GM23248 (cell line): ENCODE results near the gene WFIKKN2. TPM values are rescaled to one million over a fixed set of nuclear protein-coding genes. Genes with fewer than 3 reads are reported as not detected.
A peak's percentile ranks its signal among the peaks of the same experiment; 100 is the strongest.

ENCODE experiments used
- DNase-seq: peaks from one replicate; pipeline ENCODE4 v3.0.0-alpha.2; 2015
- H2AFZ ChIP-seq: fragments of 200-600 bp; sonication (generic); 2 replicates; pipeline ENCODE4 v1.6.1; 2016; ENCODE audit warnings: antibody characterized with exemption
- H3F3A ChIP-seq: fragments of 200-600 bp; sonication (generic); 2 replicates; pipeline ENCODE4 v1.6.1; 2016; ENCODE audit warnings: mild to moderate bottlenecking, antibody characterized with exemption, mixed run types; ENCODE audit not compliant: insufficient read depth
- H3K27ac ChIP-seq: fragments of 200-600 bp; sonication (generic); 2 replicates; pipeline ENCODE4 v1.5.1; 2016; ENCODE audit warnings: mild to moderate bottlenecking
- H3K27me3 ChIP-seq: fragments of 200-600 bp; sonication (generic); replicated peaks from 2 replicates; pipeline ENCODE4 v1.6.1; 2016; ENCODE audit warnings: mild to moderate bottlenecking; ENCODE audit not compliant: insufficient read depth
- H3K36me3 ChIP-seq: fragments of 200-600 bp; sonication (generic); 2 replicates; pipeline ENCODE4 v1.6.1; 2016; ENCODE audit warnings: low read depth, mild to moderate bottlenecking
- H3K4me1 ChIP-seq: fragments of 200-600 bp; sonication (generic); 2 replicates; pipeline ENCODE4 v1.6.1; 2016; ENCODE audit warnings: mild to moderate bottlenecking; ENCODE audit not compliant: insufficient read depth
- H3K4me2 ChIP-seq: fragments of 200-600 bp; sonication (generic); one replicate; pipeline ENCODE4 v1.6.1; 2016; ENCODE audit warnings: mild to moderate bottlenecking; ENCODE audit not compliant: unreplicated experiment
- H3K4me3 ChIP-seq: fragments of 200-600 bp; sonication (generic); 2 replicates; pipeline ENCODE4 v1.5.1; 2016; ENCODE audit warnings: mild to moderate bottlenecking
- H3K79me2 ChIP-seq: fragments of 200-600 bp; sonication (generic); 2 replicates; pipeline ENCODE4 v1.6.1; 2016; ENCODE audit warnings: mild to moderate bottlenecking; ENCODE audit not compliant: insufficient read depth
- H3K9ac ChIP-seq: fragments of 200-600 bp; sonication (generic); 2 replicates; pipeline ENCODE4 v1.6.1; 2016; ENCODE audit warnings: mild to moderate bottlenecking
- H3K9me2 ChIP-seq: fragments of 200-600 bp; sonication (generic); 2 replicates; pipeline ENCODE4 v1.6.1; 2016; ENCODE audit warnings: mixed run types, mild to moderate bottlenecking, moderate library complexity; ENCODE audit not compliant: insufficient read depth
- H3K9me3 ChIP-seq: fragments of 200-600 bp; sonication (generic); one replicate; pipeline ENCODE4 v1.6.1; 2017; ENCODE audit warnings: low read depth
- H4K20me1 ChIP-seq: fragments of 200-600 bp; sonication (generic); 2 replicates; pipeline ENCODE4 v1.6.0; 2016; ENCODE audit not compliant: insufficient read depth
- EZH2 ChIP-seq: fragments of 200-600 bp; sonication (generic); IDR thresholded peaks from 2 replicates; pipeline ENCODE4 v1.6.1; 2018; ENCODE audit warnings: antibody characterized with exemption, mild to moderate bottlenecking; ENCODE audit not compliant: insufficient read depth, poor library complexity, severe bottlenecking
- EZH2phosphoT487 ChIP-seq: fragments of 200-600 bp; sonication (generic); IDR thresholded peaks from 2 replicates; pipeline ENCODE4 v1.6.1; 2018; ENCODE audit warnings: antibody characterized with exemption, moderate library complexity, mild to moderate bottlenecking, low read depth; ENCODE audit not compliant: insufficient read depth
- WGBS, 2 experiments: methylation state at CpG; one replicate each; pipeline ENCODE4 v1.1.6; 2015 to 2017; ENCODE audit warnings: low lambda C conversion rate in 2 of 2, low coverage in 1 of 2; ENCODE audit errors: missing lambda C conversion rate in 2 of 2; 5-methylcytosine and 5-hydroxymethylcytosine counted together
- in situ Hi-C: fragments of 300-500 bp; cut with MboI; formaldehyde crosslinking; loops from 2 replicates; pipeline ENCODE4 v1.15.0; 2020
- polyA plus RNA-seq: library from polyadenylated mRNA; unstranded; fragments of >200 nt; fragmentation: Nextera tagmentation; extraction: Ambion mirVana; gene quantifications from 2 replicates; pipeline ENCODE4 v1.2.1, GENCODE V29; 2016
- total RNA-seq: library from RNA; depleted of rRNA; stranded (reverse); fragments of >200 nt; shearing (Covaris generic); gene quantifications from 2 replicates; pipeline ENCODE4 v1.2.3, GENCODE V29; 2014

Gene WFIKKN2
- total and polyA plus RNA-seq, 2 experiments from 2014 or later, result not detected

- WGBS, 2 experiments, result 94 to 100% methylated on average over 1 of the region's 1 CpG
- TF ChIP-seq EZH2 (no peak), EZH2phosphoT487 (no peak)
- in situ Hi-C loops, result no loop called here
Observed at GRCh38 chr17:50877838-50878237, 42.5 kb downstream of the WFIKKN2 start.

DNA sequence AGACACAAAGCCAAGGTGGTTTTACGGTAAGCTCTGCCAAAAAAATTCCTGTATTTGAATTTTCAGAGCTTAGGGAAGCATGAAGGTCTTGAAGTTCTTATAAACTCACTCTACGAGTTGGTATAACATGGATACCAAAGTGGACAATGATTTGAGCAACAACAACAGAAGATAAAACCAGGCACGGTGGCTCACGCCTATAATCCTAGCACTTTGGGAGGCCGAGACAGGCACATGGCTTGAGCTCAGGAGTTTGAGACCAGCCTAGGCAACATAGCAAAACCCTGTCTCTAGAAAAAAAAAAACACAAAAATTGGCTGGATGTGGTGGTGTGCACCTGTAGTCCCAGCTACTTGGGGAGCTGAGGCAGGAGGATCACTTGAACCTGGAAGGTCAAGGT is 43.7 kb downstream of the WFIKKN2 start:
- Histone ChIP-seq H3F3A (peaks cover 3% of the 10 kb centered on the region; the same call in 1 of the 2 replicates), H2AFZ (no peak overlapping the region), H3K79me2 (no peaks in the 10 kb centered on the region), H3K9me3 (no peaks in the 10 kb centered on the region), H3K4me2 (no peak overlapping the region), H4K20me1 (no peaks in the 10 kb centered on the region), H3K9ac (no peak overlapping the region), H3K9me2 (no peaks in the 10 kb centered on the region), H3K36me3 (no peaks in the 10 kb centered on the region), H3K4me3 (no peak overlapping the region), H3K27me3 (no peaks in the 10 kb centered on the region), H3K4me1 (peaks cover 6% of the 10 kb centered on the region), H3K27ac (no peak overlapping the region)
- TF ChIP-seq EZH2phosphoT487 (no peak), EZH2 (no peak)
- in situ Hi-C loops, result no loop called here
- WGBS, 2 experiments, result 76 to 78% methylated on average over 5 of the region's 5 CpGs
- no peak for DNase-seq

More at GRCh38 chr17:50877838-50878237, 42.5 kb downstream of the WFIKKN2 start:
- Histone ChIP-seq H3K4me3 (no peak overlapping the region), H3K9me2 (no peaks in the 10 kb centered on the region), H3K4me1 (peaks cover 6% of the 10 kb centered on the region), H2AFZ (no peak overlapping the region), H4K20me1 (no peaks in the 10 kb centered on the region), H3K4me2 (no peak overlapping the region), H3F3A (peaks cover 3% of the 10 kb centered on the region; the same call in 1 of the 2 replicates), H3K36me3 (no peaks in the 10 kb centered on the region), H3K9ac (no peak overlapping the region), H3K79me2 (no peaks in the 10 kb centered on the region), H3K9me3 (no peaks in the 10 kb centered on the region), H3K27ac (no peak overlapping the region), H3K27me3 (no peaks in the 10 kb centered on the region)
- no peak for DNase-seq

- H3F3A ChIP-seq, result peaks cover 3% of the 10 kb centered on the region; the same call in 1 of the 2 replicates
- H3K27ac ChIP-seq, result no peak overlapping the region
- no peaks in the 10 kb centered on the region for H3K9me2 ChIP-seq
- DNase-seq, result no peak
- no peaks in the 10 kb centered on the region for H3K27me3 ChIP-seq
- H3K9me3 ChIP-seq, result no peaks in the 10 kb centered on the region
- no peak overlapping the region for H2AFZ ChIP-seq
- H3K79me2 ChIP-seq, result no peaks in the 10 kb centered on the region
- H4K20me1 ChIP-seq, result no peaks in the 10 kb centered on the region
- WGBS, 2 experiments, result 90% methylated on average over 2 of the region's 2 CpGs
- H3K36me3 ChIP-seq, result no peaks in the 10 kb centered on the region
- H3K4me1 ChIP-seq, result peaks cover 6% of the 10 kb centered on the region
- no peak overlapping the region for H3K4me2 ChIP-seq
- H3K4me3 ChIP-seq, result no peak overlapping the region
- no peak for TF ChIP-seq EZH2
- no peak for TF ChIP-seq EZH2phosphoT487
- no peak overlapping the region for H3K9ac ChIP-seq
- in situ Hi-C loops, result no loop called here
Observed at GRCh38 chr17:50881182-50881581, 45.8 kb downstream of the WFIKKN2 start.

DNA sequence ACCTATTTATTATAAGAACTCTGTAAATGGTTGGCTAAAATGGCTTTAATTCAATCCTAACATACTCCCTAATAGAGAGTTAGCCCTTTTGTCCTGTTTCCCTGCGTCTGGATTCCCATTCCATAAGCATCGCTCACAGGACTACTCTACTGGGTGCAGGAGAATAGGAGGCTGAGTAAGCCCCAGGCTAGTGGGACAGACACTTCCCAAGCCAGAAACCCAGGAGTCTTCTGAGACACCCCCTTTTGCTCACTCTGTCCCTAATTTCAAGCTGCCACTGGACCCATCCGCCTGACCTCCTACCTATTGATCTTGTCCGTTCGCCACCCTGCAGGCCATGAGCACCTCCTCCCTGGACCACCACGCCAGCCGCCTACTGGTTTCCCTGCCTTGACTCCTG is 47.5 kb downstream of the WFIKKN2 start:
- H4K20me1 ChIP-seq, result no peaks in the 10 kb centered on the region
- H3K79me2 ChIP-seq, result no peaks in the 10 kb centered on the region
- no peaks in the 10 kb centered on the region for H3K27me3 ChIP-seq
- H3K4me3 ChIP-seq, result no peak overlapping the region
- peaks cover 3% of the 10 kb centered on the region; the same call in 1 of the 2 replicates for H3F3A ChIP-seq
- peak; percentile 88 for DNase-seq
- peaks cover 6% of the 10 kb centered on the region for H3K4me1 ChIP-seq
- H2AFZ ChIP-seq, result no peak overlapping the region
- H3K4me2 ChIP-seq, result peak overlapping the region; percentile 64
- in situ Hi-C loops, result no loop called here
- no peak overlapping the region for H3K9ac ChIP-seq
- no peaks in the 10 kb centered on the region for H3K36me3 ChIP-seq
- H3K27ac ChIP-seq, result no peak overlapping the region
- TF ChIP-seq EZH2 (no peak), EZH2phosphoT487 (no peak)
- 80 to 83% methylated on average over 7 of the region's 7 CpGs for WGBS, 2 experiments
- no peaks in the 10 kb centered on the region for H3K9me3 ChIP-seq
- H3K9me2 ChIP-seq, result no peaks in the 10 kb centered on the region
